Activated CD8-positive, alpha-beta memory T cell treated with anti-CD3 and anti-CD28 coated beads for 24 hours (primary cell): ENCODE results near the gene ATG7.
"Not testable (repeated sequence)": the region's sequence is repeated elsewhere in the genome, so short reads cannot be mapped to it uniquely, and the experiment has no call there.

ENCODE experiments used
- DNase-seq: peaks from one replicate; pipeline ENCODE4 v3.0.0-alpha.2; 2020

Gene ATG7

DNA sequence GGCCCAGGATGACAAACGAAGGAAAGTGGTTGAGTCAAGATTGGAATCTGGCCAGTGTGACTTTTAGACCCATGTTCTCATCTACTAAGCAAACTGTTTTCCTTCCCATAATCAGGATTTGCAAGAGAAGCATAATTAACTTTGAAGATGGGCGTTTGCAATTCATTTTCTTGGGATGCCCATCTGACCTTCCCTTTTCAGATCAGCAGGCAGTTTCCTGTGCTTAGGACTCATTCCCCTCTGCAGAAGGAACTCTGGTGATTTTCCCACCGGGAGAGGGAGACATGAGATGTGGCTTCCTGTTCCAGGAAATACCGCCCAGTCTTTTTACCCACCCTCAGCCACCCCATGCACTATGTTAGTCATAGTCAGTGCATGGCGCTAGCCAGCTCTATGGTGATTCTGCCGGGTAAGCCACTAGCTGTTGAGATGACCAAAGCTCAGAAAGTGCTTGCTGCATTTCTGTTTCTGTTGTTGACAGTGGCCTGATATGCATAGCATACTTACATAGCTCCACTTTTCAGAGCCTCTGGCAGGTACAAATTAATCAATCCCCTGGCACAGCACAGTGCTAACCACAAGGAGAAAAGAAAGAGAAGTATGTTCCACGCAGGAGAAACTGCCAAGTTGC, 242.1 kb downstream of the ATG7 start:
- no peak for DNase-seq

DNA sequence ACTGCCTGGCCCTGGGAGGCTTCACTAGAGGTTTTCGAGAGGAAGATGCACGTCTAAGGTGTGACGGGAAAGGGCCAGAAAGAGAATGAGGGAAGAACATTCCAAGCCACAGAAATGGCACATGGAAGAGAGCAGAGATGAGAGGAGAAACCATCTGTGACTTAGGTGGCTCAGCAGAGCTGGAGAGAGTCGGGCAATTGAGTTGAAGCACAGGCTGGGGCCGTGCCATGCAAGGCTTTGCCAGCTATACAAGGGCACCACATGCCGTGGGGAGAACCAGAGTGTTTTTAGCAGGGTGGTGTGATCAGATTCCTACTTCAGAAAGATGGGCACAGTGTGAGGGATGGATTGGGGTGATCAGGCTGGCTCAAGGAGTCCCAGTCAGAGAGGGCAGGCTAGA, 245.4 kb downstream of the ATG7 start:
- no peak for DNase-seq

DNA sequence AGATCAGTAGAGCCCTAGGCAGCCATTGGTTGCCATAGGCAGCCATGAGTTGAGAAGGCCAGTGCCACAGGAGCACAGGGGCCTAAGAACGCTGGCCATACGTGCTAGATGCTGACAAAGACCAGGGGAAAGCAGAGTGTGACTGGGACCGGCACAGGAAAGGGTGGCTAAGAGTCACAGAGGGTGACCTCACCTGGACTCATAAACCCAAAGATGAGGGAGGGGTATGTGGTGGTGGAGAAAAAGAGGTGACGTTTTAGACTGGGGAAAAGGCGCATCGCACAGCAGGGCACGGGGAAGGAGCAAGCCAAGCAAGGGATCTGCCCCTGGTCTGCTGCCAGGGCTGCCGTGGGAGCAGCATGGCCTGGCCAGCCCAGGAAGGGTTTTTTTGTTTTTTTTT, 249.0 kb downstream of the ATG7 start:
- no peak for DNase-seq

DNA sequence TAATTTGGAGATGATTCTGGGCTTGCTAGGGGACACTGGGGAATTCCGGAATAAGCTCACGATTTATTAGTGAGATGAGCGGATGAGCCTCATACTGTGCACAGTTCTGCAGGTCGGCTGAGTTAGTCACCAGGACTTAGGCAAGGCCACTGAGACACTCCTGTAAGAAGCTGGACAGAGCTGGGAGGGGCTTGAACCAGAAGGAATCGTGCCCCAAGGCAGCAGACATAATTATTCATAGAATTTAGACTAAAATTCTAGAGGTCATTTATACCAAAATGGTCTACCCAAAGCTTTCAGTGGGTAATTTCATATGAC, 250.2 kb downstream of the ATG7 start:
- DNase-seq = no peak

DNA sequence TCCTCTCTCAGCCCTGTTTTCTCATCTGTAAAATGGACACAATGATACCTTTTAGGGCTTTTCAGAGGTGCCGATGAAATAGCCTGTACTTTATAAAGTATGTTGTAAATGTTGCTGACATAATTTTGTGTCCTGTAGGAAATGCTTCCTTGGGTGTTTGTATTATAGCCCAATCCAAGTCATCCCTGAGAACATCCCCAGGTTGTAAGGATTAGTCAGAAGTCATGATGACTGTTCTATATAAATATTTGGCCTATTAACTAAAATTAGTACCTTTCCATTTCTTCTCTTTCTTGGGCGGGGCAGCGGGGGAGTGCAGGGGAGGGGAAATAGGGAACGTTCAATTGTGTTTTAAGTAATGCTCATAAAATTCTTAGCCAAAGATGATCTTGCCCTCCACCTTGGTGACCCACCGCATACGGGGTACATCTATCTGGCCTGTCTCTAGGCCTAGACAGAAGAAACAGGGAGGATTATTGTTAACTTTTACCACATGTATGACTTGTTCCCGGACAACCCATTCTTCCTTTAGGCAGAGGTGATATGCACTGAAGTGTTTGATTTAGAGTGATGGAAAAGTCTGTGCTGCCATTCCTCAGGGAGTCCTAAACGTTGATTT, 250.9 kb downstream of the ATG7 start:
- DNase-seq = no peak

DNA sequence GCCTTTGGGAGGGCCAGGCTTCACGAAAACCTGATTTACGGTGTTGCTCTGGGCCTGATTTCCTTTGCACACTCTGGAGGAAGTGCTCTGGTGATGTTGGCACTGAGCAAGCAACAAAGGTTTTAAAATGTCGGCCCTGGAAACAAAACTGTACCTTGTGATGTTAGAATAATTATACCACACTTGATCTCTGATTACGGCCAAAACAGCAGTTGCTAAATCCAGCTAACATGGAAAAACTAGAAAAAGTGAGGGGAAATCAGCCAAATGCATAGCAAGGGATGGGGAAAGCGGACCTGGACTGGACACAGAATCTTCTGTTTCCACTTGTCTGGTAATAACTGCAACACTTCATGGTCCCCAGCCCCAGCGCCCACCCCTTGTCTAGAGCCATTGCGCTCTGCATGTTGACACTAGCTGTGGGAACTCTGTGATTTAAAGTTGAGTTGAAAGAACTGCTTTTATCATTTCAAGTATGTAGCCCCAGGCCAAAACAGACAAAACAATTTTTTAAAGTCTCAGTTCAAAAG, 251.4 kb downstream of the ATG7 start:
- DNase-seq = no peak

DNA sequence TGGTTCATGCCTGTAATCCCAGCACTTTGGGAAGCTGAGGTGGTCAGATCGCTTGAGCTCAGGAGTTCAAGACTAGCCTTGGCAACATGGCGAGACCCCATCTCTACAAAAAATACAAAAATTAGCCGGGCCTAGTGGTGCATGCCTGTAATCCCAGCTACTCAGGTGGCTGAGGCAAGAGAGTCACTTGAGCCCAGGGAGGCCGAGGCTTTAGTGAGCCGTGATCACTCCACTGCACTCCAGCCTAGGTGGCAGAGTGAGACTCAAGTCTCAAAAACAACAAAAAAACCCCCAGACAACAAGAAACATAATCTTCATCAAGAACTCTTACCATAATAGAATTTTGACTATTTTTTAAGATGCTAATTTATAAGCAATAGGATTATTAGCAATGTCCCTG, 253.9 kb downstream of the ATG7 start:
- DNase-seq = not testable (repeated sequence)

DNA sequence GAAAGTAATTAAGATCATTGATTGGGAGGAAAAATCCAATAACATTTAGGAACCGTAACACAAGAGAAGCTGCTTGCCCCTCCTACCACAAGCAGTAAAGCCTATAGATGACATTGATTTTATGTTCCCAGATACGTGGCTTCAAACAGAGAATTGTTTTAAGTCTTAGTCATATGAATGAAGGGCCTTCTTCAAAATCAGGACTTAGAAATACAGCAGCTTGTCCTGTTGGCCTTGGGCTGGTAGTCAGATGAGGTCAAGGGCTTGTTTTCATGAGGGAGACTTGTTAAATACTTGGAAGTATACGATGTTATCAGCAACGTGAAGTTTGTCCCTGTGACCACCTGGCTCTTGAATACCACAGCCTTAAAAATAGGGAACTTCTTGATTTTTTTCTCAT, 257.1 kb downstream of the ATG7 start:
- no peak for DNase-seq

DNA sequence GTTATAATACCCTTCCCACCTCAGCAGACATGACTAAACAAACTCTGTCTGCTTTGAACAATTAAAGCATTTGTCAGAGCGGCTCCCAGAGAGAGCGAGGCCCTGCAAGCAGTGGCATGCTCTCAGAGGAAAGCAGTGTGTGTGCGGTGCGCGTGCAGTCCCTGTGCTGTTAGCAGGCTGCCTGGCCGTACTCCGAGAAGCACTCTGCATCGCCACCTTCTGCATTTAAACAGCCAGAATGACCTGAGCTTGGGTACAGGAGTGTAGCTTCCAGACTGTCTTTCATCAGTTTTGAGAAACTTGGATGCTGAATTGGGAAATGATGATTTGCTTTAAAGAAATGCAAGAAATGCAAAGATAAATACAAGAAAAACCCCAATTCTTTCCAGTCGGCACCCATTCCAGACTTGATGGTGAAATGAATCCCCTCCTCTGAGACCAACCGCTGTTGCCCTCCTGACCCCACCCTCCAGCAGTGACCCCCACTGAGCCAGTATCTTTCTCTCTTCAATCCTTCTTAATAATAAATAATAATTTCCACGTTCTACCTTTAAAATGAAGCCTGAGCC, 258.0 kb downstream of the ATG7 start:
- DNase-seq = no peak

DNA sequence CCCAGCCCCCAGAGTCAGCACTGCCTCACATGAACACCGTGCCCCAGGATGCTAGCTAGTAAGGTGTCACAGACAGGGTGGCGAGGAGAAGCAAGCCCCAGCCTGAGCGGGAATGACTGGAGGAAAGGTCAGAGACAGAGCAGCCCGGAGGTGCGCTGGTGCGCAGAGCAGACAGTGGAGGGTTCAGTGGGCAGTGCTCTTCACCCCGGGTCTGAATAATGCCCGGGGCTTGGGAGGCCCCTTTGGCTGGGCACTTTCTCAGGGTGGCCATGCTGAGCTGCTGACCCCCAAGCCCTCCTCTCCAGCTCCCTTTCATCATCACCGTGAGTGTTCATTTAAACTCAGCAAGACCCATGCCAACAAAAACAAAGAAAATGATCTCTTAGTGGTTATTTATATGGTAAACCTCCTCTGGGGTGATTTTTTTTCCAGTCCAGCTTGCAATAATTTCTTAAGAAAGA, 260.8 kb downstream of the ATG7 start:
- DNase-seq = no peak

DNA sequence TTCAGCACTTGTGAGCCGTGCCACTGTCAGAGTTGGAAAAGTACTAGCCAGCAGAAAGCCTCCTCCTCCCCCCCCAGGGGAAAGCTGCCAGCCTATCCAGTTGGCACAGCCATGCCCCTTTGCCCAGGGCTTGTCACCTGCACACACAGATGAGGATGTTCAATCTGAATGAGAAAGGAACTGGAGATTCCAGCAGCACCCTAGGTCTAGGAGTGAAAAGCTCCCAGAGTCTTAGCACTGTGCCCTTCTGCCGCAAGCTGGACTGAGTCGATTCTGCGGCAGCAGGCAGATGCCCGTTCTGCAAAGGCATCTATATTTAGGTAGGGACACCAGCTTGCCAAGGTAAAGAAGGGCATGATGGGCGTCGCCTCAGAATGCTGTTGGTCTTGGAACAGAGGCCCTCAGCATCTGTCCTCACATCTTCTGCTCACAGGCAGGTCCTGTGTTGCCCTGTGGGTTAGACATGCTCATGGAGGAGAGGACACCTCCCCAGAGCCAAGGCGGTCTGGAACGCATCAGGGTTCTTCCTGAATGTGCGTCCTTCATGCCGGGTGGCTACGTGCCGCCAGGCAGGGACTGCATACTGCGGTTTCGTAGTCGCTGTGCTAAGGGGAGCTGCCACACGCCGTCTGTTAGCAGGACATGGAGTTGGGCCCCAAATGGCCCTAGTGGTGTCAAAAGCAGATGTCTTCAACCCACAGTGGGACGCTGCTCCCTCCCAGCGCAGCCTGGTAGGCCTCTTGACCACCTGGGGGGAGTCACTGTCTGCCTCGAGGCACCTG, 262.0 kb downstream of the ATG7 start:
- no peak for DNase-seq

DNA sequence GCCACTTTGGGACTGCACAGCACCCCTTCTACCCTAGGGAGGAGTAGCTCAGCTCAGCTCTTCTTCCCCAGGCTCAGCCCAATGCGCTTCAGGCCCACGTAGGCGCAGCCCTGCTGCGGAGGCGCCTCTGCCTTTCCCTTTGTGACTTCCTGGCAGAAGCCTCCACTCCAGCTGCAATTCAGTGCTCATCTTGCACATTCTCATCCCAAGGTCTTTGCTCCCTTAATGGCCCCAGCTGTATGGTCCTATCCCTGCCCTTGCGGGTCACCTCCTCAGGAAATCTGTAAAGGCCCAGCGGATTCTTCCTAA, 262.6 kb downstream of the ATG7 start:
- no peak for DNase-seq

DNA sequence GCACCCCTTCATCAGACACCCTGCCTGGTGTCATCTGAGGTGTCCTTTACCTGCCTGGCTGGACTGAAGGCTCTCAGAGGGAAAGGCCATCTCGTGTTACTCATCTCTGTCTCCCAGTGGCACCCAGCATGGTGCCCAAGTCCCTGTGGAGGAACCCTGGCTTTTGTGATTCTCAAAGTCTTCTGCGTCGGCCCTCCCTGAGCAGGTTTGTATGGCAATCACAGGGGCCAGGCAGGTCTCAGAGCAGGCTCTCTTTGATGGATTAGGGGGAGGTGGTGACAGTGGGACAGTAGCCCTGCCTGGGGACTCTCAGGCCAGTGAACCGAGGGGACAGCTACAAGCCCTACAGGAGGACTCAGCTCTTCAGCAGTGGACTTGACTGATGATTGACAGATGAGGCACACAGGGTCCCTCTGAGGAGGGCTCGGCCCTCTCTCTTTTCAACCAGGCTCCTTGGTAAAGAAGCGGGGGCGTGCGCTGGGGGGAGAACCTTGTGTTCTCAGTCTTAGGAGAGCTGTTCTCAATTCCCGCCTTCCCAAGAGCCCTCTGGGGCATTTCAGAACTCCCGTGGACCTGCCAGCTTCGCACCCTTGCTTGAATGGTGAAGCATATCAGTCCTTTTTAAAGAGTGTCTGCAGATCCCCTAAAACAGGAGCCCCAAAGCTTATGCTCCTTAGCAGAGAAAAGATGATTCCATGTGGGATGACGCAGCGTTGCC, 263.2 kb downstream of the ATG7 start:
- no peak for DNase-seq

DNA sequence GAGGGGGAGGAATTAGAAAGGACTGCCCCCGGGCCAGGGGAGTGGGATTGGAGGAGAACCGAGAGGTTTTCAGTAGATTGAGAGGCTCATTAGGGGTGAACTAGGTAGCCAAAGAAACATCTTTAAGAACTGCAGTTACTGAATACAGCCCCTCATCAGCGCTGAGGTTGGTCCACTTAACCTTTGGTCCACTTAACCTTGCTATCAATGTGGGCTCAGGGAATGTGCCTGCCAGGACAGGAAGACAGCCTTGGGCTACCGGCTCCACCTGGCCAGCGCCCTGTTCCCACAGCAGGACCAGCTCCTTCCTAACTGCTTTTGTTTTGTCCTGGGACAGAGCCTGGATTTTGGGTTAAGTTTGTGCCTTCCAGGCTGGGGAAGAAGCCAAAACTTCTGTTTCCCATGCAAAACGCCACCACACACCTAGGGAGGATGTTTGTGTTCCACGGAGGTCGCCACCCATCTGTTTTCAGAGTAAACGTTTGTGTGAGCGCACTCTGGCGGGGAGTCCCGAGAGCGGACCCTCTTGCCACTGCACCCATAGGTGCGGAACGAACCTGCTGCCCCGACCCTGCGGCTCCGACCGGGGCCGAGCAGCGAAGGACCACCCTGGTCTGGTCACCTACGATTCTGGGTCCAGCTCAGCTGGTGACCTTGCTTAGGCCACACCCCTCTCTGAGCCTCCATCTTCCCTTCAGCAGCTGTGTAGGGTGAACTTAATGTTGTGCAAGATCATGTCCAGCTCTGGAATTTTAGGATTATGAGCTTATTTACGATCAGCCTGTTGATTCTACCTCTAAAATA, 264.1 kb downstream of the ATG7 start:
- no peak for DNase-seq

DNA sequence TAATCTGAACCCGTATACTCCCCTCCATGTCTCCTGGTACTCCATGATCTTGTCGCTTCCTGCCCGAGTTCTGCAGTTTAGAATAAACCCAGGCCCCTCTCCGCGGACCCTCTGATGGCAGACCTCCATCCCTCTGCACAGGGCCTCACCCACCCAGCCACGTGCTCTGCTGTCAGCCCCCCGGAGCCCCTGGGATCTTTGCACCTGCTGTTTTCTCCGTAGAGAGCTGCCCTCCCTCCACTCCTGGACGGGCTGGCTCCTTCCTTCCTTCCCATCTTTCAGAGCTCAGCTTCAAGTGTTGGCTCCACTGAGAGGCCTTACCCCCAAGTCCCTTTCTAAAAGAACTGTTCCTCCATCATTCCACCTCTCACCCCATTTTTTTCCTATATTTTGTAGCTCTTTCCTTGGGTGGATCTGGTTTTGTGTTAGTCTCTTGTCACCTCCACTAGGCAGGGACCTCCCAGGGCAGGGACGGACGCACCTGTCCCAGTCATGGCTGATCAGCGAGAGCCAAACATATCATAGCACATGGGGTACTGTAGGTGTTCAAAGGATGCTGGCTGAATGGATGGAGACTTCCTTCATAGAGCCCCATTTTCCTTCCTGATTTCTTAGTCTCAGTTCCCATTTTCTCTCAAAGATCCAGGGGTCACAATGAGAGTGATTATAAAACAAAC, 264.9 kb downstream of the ATG7 start:
- no peak for DNase-seq

DNA sequence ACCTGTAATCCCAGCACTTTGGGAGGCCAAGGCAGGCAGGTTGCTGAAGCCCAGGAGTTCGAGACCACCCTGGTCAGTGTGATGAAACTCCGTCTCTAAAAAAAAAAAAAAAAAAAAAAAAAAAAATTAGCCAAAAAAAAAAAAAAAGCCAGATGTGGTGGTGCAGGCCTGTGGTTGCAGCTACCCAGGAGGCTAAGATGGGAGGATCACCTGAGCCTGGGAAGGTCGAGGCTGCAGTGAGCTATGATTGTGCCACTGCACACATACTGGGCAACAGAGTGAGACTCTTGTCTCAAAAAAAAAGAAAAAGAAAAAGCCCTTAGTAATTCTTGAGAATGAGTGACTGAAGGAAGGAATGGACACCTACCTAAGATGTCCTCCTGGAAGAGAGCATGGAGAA, 266.4 kb downstream of the ATG7 start:
- no peak for DNase-seq

DNA sequence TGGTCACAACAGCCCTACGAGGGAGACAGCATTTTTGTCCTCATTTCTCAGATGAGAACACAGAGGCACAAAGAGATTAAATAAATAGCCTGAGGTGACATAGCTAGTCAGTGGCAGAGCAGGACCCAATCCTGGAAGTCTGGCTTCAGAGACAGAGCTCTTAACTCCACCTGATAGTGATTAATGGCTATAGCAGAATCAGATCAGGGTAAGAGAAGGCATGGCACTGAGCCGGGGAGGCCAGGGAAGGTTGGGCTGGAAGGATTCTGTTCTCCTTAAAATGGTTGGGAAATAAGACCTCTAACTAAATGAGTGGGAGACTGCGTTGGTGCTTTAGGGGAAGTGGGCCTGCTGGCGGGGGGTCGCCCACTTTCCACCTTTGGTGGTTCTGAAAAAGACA, 267.0 kb downstream of the ATG7 start:
- DNase-seq = no peak

DNA sequence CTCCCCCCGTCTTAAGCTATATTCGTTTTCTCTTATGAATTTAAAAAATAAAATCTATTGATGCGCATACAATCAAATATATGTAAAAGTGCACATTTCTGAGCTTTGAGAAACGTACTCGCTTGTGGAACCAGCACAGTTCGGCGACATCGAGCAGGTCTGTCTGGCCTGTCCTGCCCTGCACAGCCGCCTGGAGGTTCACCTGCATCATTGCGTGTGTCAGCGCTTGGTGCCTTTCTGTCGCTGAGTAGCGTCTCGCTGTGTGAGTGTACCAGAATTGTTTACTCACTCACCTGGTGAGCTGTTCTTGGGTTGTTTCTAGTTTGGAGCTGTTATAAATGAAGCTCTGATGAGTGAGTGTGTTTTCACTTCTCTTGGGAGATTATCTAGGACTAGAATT, 267.5 kb downstream of the ATG7 start:
- no peak for DNase-seq

DNA sequence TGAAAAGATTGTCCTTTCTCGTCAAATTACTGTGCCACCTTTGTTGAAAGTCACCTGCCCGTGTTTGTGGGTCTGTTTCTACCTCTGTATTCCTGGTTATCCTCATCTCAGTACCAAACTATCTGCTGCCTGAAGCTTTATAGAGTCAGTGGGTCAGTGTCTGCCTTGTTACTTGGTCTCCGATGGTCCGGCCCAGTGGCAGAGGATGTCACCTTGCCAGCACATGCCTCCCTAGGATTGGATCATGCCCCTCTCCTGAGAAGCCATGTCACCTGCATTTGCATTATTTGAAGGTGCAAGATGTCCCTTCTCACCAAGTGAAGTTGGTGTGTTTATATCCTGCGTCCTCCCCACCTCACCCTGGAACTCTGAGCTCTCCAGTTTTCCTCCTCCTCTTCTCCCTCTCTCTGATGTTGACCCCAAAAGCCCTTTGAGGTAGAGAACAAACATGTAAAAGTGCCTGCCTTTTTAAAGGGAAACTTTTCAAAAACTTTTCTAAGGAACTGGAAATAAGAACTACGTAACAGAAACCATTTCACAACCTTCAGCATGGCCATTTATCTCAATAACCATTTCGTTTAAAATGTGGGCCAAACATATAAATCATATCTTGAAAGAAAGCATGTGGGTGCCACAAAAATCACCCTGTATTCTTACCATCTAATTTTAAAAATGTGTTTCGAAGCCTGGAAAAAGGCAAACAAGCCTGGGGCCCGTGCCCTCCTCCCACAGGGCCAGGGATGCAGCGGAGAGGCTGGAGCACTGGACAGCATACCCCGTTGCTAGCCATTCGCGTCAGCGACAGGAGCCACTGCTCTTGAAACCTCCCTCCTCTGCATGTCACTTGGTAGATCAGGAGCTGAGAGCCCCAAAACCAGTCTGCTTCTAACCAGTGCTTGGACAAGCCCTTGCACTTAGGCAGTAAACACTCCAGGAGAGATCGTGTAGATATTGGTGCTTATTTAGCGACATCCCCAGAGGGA, 269.4 kb downstream of the ATG7 start:
- no peak for DNase-seq

DNA sequence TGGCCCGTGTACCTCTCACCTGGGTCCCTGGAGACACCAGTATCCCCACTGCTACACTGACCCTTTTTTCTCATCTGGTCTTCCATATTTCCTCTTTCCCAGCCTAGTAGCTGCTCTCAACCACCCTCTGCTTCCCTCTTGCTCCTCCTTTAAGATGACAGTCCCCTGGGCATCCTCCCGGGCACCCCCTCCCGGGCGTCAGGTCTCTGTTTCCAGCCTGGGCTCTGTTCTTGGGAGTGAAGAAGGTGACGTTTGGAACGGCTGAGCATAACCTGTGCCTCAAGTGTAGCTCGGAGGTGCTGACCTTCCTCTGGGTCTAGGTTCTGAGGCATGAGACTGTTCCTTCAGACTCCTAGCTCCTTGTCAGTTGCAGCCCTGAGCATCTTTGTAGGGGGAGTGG, 270.4 kb downstream of the ATG7 start:
- no peak for DNase-seq
